ENCODE measurements around the gene PLCB1. TPM values are rescaled to one million over a fixed set of nuclear protein-coding genes. Genes with fewer than 3 reads are reported as not detected.

The PLCB1 gene
- total and polyA plus RNA-seq, 2 experiments from 2014 or later, result 6.7 to 20.5 TPM

DNA sequence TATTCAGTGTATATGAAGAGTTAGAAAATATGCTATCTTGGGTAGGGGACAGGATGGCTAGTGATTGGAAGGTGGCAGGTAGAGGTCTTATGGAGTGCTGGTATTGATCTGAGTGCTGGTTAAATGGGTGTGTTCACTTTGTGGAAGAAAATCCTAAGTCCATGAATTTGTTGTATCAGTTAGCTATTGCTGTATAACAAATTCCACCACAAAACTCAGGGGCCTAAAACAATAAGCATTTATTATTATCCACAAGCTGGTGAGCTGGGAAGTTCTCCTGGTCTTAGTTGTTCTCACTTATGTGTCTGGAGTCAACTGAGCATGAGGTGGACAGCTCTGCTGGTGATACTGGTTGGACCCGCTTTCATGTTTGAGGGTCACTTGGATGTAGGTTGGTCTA is 724.6 kb downstream of the PLCB1 start:
- no peaks in the 10 kb centered on the region for H3K9me2 ChIP-seq (replicated peaks; ENCODE audit: insufficient read depth)
- 100% methylated on average over 1 of the region's 1 CpG for WGBS (ENCODE audit: low lambda C conversion rate, missing lambda C conversion rate)
- H4K20me1 ChIP-seq (ENCODE audit: insufficient read depth, poor library complexity, severe bottlenecking), result no peaks in the 10 kb centered on the region
- H3K27ac ChIP-seq, result no peak overlapping the region
- no peak overlapping the region for H3K4me2 ChIP-seq
- H3K4me1 ChIP-seq (ENCODE audit: insufficient read depth), result no peaks in the 10 kb centered on the region
- no peak overlapping the region for H3K4me3 ChIP-seq
- H2AFZ ChIP-seq, result no peak overlapping the region
- no peaks in the 10 kb centered on the region for H3K9me3 ChIP-seq (ENCODE audit: low read depth)
- H3K27me3 ChIP-seq, result no peaks in the 10 kb centered on the region
- no peaks in the 10 kb centered on the region for H3K36me3 ChIP-seq (replicated peaks; ENCODE audit: insufficient read depth, low read depth)
- H3K79me2 ChIP-seq, result no peaks in the 10 kb centered on the region
- TF ChIP-seq EZH2 (IDR thresholded peaks at IDR 0.05; ENCODE audit: borderline replicate concordance), result no peak
- TF ChIP-seq, protein P1, sequence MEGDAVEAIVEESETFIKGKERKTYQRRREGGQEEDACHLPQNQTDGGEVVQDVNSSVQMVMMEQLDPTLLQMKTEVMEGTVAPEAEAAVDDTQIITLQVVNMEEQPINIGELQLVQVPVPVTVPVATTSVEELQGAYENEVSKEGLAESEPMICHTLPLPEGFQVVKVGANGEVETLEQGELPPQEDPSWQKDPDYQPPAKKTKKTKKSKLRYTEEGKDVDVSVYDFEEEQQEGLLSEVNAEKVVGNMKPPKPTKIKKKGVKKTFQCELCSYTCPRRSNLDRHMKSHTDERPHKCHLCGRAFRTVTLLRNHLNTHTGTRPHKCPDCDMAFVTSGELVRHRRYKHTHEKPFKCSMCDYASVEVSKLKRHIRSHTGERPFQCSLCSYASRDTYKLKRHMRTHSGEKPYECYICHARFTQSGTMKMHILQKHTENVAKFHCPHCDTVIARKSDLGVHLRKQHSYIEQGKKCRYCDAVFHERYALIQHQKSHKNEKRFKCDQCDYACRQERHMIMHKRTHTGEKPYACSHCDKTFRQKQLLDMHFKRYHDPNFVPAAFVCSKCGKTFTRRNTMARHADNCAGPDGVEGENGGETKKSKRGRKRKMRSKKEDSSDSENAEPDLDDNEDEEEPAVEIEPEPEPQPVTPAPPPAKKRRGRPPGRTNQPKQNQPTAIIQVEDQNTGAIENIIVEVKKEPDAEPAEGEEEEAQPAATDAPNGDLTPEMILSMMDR (IDR thresholded peaks at IDR 0.05; ENCODE audit: poor library complexity), result no peak
- TF ChIP-seq EZH2phosphoT487 (IDR thresholded peaks at IDR 0.05; ENCODE audit: low read depth, severe bottlenecking, unreplicated experiment), result no peak
- no peak for DNase-seq (ENCODE audit: low spot score)

DNA sequence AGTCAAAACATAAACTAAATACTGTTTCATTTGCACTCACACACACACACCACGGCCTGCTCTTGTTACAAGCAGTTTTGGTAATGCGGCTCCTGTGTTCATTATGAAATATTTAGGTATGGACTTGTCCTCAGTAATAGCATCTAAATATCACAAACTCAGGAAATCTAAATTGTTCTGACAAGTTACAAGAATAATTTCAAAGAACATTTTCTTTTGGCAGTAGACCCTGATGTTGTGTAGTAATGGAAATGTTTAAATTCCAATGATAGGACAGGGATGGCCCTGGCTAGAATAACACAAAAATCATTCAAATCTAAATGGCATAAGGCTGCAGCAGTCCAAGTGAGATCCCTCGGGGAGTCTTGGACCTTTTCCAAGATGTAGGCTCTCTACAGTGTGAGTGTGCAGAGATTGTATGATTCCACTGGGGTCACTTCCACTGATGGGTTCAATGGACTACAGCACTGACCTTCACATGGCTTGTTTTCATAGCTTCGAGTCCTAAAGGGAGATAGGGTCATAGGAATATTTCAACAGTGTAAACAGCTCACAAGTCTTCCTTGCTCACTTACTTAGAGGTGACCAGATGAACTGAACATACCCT is 726.2 kb downstream of the PLCB1 start:
- no peak for DNase-seq (ENCODE audit: low spot score)
- H3K4me1 ChIP-seq (ENCODE audit: insufficient read depth), result no peaks in the 10 kb centered on the region
- no peak overlapping the region for H3K4me3 ChIP-seq
- H4K20me1 ChIP-seq (ENCODE audit: insufficient read depth, poor library complexity, severe bottlenecking), result no peaks in the 10 kb centered on the region
- no peaks in the 10 kb centered on the region for H3K36me3 ChIP-seq (replicated peaks; ENCODE audit: insufficient read depth, low read depth)
- H3K9me2 ChIP-seq (replicated peaks; ENCODE audit: insufficient read depth), result no peaks in the 10 kb centered on the region
- no peaks in the 10 kb centered on the region for H3K79me2 ChIP-seq
- H3K9me3 ChIP-seq (ENCODE audit: low read depth), result no peaks in the 10 kb centered on the region
- 66% methylated on average over 4 of the region's 4 CpGs for WGBS (ENCODE audit: low lambda C conversion rate, missing lambda C conversion rate)
- no peaks in the 10 kb centered on the region for H3K27me3 ChIP-seq
- no peak overlapping the region for H2AFZ ChIP-seq
- no peak overlapping the region for H3K27ac ChIP-seq
- no peak for TF ChIP-seq EZH2phosphoT487 (IDR thresholded peaks at IDR 0.05; ENCODE audit: low read depth, severe bottlenecking, unreplicated experiment)
- TF ChIP-seq EZH2 (IDR thresholded peaks at IDR 0.05; ENCODE audit: borderline replicate concordance), result no peak
- TF ChIP-seq, protein P1 (IDR thresholded peaks at IDR 0.05; ENCODE audit: poor library complexity), result no peak
- no peak overlapping the region for H3K4me2 ChIP-seq

GRCh38 chr20:8860011-8860495 is 728.0 kb downstream of the PLCB1 start:
- H3K4me1 ChIP-seq (ENCODE audit: insufficient read depth), result no peaks in the 10 kb centered on the region
- WGBS (ENCODE audit: low lambda C conversion rate, missing lambda C conversion rate), result 45% methylated on average over 2 of the region's 2 CpGs
- H3K4me3 ChIP-seq, result no peak overlapping the region
- H3K27ac ChIP-seq, result no peak overlapping the region
- no peaks in the 10 kb centered on the region for H4K20me1 ChIP-seq (ENCODE audit: insufficient read depth, poor library complexity, severe bottlenecking)
- no peaks in the 10 kb centered on the region for H3K79me2 ChIP-seq
- no peaks in the 10 kb centered on the region for H3K9me3 ChIP-seq (ENCODE audit: low read depth)
- no peak overlapping the region for H2AFZ ChIP-seq
- no peaks in the 10 kb centered on the region for H3K36me3 ChIP-seq (replicated peaks; ENCODE audit: insufficient read depth, low read depth)
- no peak overlapping the region for H3K4me2 ChIP-seq
- no peak for DNase-seq (ENCODE audit: low spot score)
- TF ChIP-seq EZH2phosphoT487 (IDR thresholded peaks at IDR 0.05; ENCODE audit: low read depth, severe bottlenecking, unreplicated experiment) (no peak), EZH2 (IDR thresholded peaks at IDR 0.05; ENCODE audit: borderline replicate concordance) (no peak)
- TF ChIP-seq, protein P1 (IDR thresholded peaks at IDR 0.05; ENCODE audit: poor library complexity), result no peak
- H3K9me2 ChIP-seq (replicated peaks; ENCODE audit: insufficient read depth), result no peaks in the 10 kb centered on the region
- no peaks in the 10 kb centered on the region for H3K27me3 ChIP-seq

Measured in hepatocyte (in vitro differentiated cells).